H9 (cell line): Measurements from ENCODE around the gene CCDC88C. TPM values are rescaled to one million over a fixed set of nuclear protein-coding genes. Genes with fewer than 3 reads are reported as not detected.
A peak's percentile ranks its signal among the peaks of the same experiment; 100 is the strongest.

Experiments used
- DNase-seq: peaks from one replicate; pipeline ENCODE4 v3.0.0-alpha.2; 2017
- H2AFZ ChIP-seq: one replicate; pipeline ENCODE4 v1.6.1; 2013; ENCODE audit warnings: mild to moderate bottlenecking, low read length, control low read depth, moderate library complexity
- H2AK5ac ChIP-seq: 2 replicates; pipeline ENCODE4 v1.6.1; 2013; ENCODE audit warnings: low read length, control low read depth, mixed read lengths; ENCODE audit not compliant: insufficient read length
- H2BK120ac ChIP-seq: one replicate; pipeline ENCODE4 v1.6.1; 2013; ENCODE audit warnings: low read depth, mild to moderate bottlenecking, low read length, control low read depth, inconsistent platforms; ENCODE audit not compliant: poor library complexity, severe bottlenecking
- H2BK12ac ChIP-seq: 2 replicates; pipeline ENCODE4 v1.6.1; 2013; ENCODE audit warnings: low read length, control low read depth, mixed read lengths, low read depth; ENCODE audit not compliant: insufficient read length
- H2BK15ac ChIP-seq: 2 replicates; pipeline ENCODE4 v1.6.1; 2013; ENCODE audit warnings: low read depth, low read length, control low read depth
- H2BK20ac ChIP-seq: one replicate; pipeline ENCODE4 v1.6.1; 2013; ENCODE audit warnings: low read depth, mild to moderate bottlenecking, low read length, control low read depth, inconsistent platforms; ENCODE audit not compliant: poor library complexity, severe bottlenecking
- H2BK5ac ChIP-seq: 2 replicates; pipeline ENCODE4 v1.6.1; 2013; ENCODE audit warnings: low read length, control low read depth, mixed read lengths; ENCODE audit not compliant: insufficient read length
- H3K14ac ChIP-seq: 2 replicates; pipeline ENCODE4 v1.6.1; 2013; ENCODE audit warnings: low read length, control low read depth; ENCODE audit not compliant: insufficient read depth
- H3K18ac ChIP-seq: 2 replicates; pipeline ENCODE4 v1.6.1; 2013; ENCODE audit warnings: low read depth, mild to moderate bottlenecking, mixed read lengths, low read length, control low read depth; ENCODE audit not compliant: insufficient read length
- H3K23ac ChIP-seq: 2 replicates; pipeline ENCODE4 v1.6.1; 2013; ENCODE audit warnings: low read length, control low read depth, mixed read lengths, low read depth; ENCODE audit not compliant: insufficient read length
- H3K23me2 ChIP-seq: 2 replicates; pipeline ENCODE4 v1.6.1; 2013; ENCODE audit warnings: low read depth, mild to moderate bottlenecking, mixed read lengths, low read length, control low read depth; ENCODE audit not compliant: insufficient read length, poor library complexity, severe bottlenecking
- H3K27ac ChIP-seq: 2 replicates; pipeline ENCODE4 v1.5.1; 2013; ENCODE audit warnings: low read length, control low read depth, mixed read lengths, low read depth; ENCODE audit not compliant: insufficient read length
- H3K27me3 ChIP-seq: 2 replicates; pipeline ENCODE4 v1.6.1; 2013; ENCODE audit warnings: low read length, control low read depth, inconsistent platforms; ENCODE audit not compliant: insufficient read depth
- H3K4ac ChIP-seq: 2 replicates; pipeline ENCODE4 v1.6.1; 2013; ENCODE audit warnings: low read depth, mild to moderate bottlenecking, control low read depth, inconsistent platforms, low read length, moderate library complexity
- H3K4me1 ChIP-seq: 2 replicates; pipeline ENCODE4 v1.6.1; 2013; ENCODE audit warnings: low read length, control low read depth, inconsistent platforms; ENCODE audit not compliant: insufficient read depth
- H3K4me2 ChIP-seq: 2 replicates; pipeline ENCODE4 v1.6.1; 2013; ENCODE audit warnings: low read length, control low read depth, mixed read lengths; ENCODE audit not compliant: insufficient read length, insufficient read depth
- H3K56ac ChIP-seq: 2 replicates; pipeline ENCODE4 v1.6.1; 2013; ENCODE audit warnings: low read depth, mild to moderate bottlenecking, mixed read lengths, low read length, control low read depth; ENCODE audit not compliant: insufficient read length
- H3K79me1 ChIP-seq: 2 replicates; pipeline ENCODE4 v1.6.1; 2013; ENCODE audit warnings: low read depth, mild to moderate bottlenecking, moderate library complexity, low read length, control low read depth, inconsistent platforms; ENCODE audit not compliant: insufficient read depth, poor library complexity, severe bottlenecking
- H3K79me2 ChIP-seq: 2 replicates; pipeline ENCODE4 v1.6.1; 2013; ENCODE audit warnings: low read length, control low read depth, inconsistent platforms; ENCODE audit not compliant: insufficient read depth
- H3K9ac ChIP-seq: 2 replicates; pipeline ENCODE4 v1.6.1; 2013; ENCODE audit warnings: low read length, control low read depth, mixed read lengths; ENCODE audit not compliant: insufficient read length; ENCODE audit errors: extremely low read depth
- H3K9me3 ChIP-seq: one replicate; pipeline ENCODE4 v1.6.1; 2013; ENCODE audit warnings: low read depth, low read length, inconsistent platforms; ENCODE audit not compliant: control insufficient read depth
- H3T11ph ChIP-seq: one replicate; pipeline ENCODE4 v1.6.1; 2013; ENCODE audit warnings: mild to moderate bottlenecking, low read length, control low read depth, inconsistent platforms
- H4K20me1 ChIP-seq: one replicate; pipeline ENCODE4 v1.6.1; 2013; ENCODE audit not compliant: control insufficient read depth, insufficient read length, insufficient read depth
- H4K5ac ChIP-seq: 2 replicates; pipeline ENCODE4 v1.6.1; 2013; ENCODE audit warnings: low read depth, mild to moderate bottlenecking, mixed read lengths, low read length, control low read depth; ENCODE audit not compliant: insufficient read length
- H4K8ac ChIP-seq: replicated peaks from 2 replicates; pipeline ENCODE4 v1.6.1; 2013; ENCODE audit warnings: low read length, control low read depth, mixed read lengths, low read depth; ENCODE audit not compliant: insufficient read length
- H4K91ac ChIP-seq: 2 replicates; pipeline ENCODE4 v1.6.1; 2013; ENCODE audit warnings: low read depth, mild to moderate bottlenecking, moderate library complexity, mixed read lengths, low read length, control low read depth; ENCODE audit not compliant: insufficient read length
- H3K27ac Mint-ChIP-seq, 3 experiments: 2 replicates in 2 of 3; 3 replicates in 1 of 3; pipeline ENCODE4 v1.8.0; 2020 to 2021; ENCODE audit warnings: mixed read lengths in 3 of 3, mild to moderate bottlenecking in 1 of 3, moderate library complexity in 1 of 3
- H3K27me3 Mint-ChIP-seq: 2 replicates; pipeline ENCODE4 v1.8.0; 2021; ENCODE audit warnings: low read depth, mild to moderate bottlenecking, moderate library complexity, mixed read lengths
- H3K36me3 Mint-ChIP-seq, 3 experiments: 2 replicates in 2 of 3; 3 replicates in 1 of 3; pipeline ENCODE4 v1.8.0; 2020 to 2021; ENCODE audit warnings: low read depth in 3 of 3, mixed read lengths in 3 of 3; ENCODE audit not compliant: insufficient read depth in 1 of 3
- H3K4me1 Mint-ChIP-seq, 2 experiments: 2 replicates each; pipeline ENCODE4 v1.8.0; 2020; ENCODE audit warnings: mixed read lengths in 2 of 2
- H3K4me3 Mint-ChIP-seq, 2 experiments: 2 replicates in 1 of 2; 3 replicates in 1 of 2; pipeline ENCODE4 v1.8.0; 2020 to 2021; ENCODE audit warnings: mild to moderate bottlenecking in 2 of 2, mixed read lengths in 2 of 2, moderate library complexity in 1 of 2
- H3K9me3 Mint-ChIP-seq, 2 experiments: 2 replicates in 1 of 2; 3 replicates in 1 of 2; pipeline ENCODE4 v1.8.0; 2020; ENCODE audit warnings: mild to moderate bottlenecking in 2 of 2, mixed read lengths in 2 of 2, moderate library complexity in 1 of 2
- CTCF ChIP-seq: fragments of 200-600 bp; sonication (generic); conservative IDR thresholded peaks from 3 replicates; pipeline ENCODE4 v1.8.0; 2021; ENCODE audit warnings: antibody characterized with exemption, mild to moderate bottlenecking
- WGBS: extraction: QIAGEN DNeasy Blood & Tissue Kit; methylation state at CpG from one replicate; pipeline ENCODE4 v1.1.7; 2013; ENCODE audit warnings: missing lambda C conversion rate, low lambda C conversion rate, mixed read lengths; ENCODE audit not compliant: insufficient read length; ENCODE audit errors: extremely low coverage; 5-methylcytosine and 5-hydroxymethylcytosine counted together
- total RNA-seq: library from RNA; stranded (reverse); gene quantifications from 2 replicates; pipeline ENCODE4 v1.2.1, GENCODE V29; 2021

CCDC88C gene
- total RNA-seq, 1 experiment from 2014 or later: 52.4 TPM

GRCh38 chr14:91405241-91405721, 12.3 kb downstream of the CCDC88C start:
- H3K4me1 Mint-ChIP-seq: peaks cover 29% of the 10 kb centered on the region in 2 experiments
- peak overlapping the region in 2 of 3 experiments; percentile 68 to 90; a peak in 2 of 7 replicates for H3K27ac Mint-ChIP-seq
- no peak for TF ChIP-seq CTCF
- no peak overlapping the region for H4K8ac ChIP-seq
- peaks cover 16% of the 10 kb centered on the region; the same call in 1 of the 2 replicates for H3K79me2 ChIP-seq
- H3K4ac ChIP-seq: no peak overlapping the region
- no peak overlapping the region for H3K4me2 ChIP-seq
- no peak overlapping the region for H4K91ac ChIP-seq
- no peak overlapping the region for H3K14ac ChIP-seq
- H3K9me3 Mint-ChIP-seq: no peaks in the 10 kb centered on the region
- no peak overlapping the region for H3K27ac ChIP-seq
- peaks cover 2% of the 10 kb centered on the region for H3K79me1 ChIP-seq
- H3K9me3 ChIP-seq: no peaks in the 10 kb centered on the region
- peaks cover 4% of the 10 kb centered on the region for H4K20me1 ChIP-seq
- no peak for DNase-seq
- H3K23ac ChIP-seq: no peak overlapping the region
- H3K23me2 ChIP-seq: no peaks in the 10 kb centered on the region
- H2AFZ ChIP-seq: no peak overlapping the region
- no peak overlapping the region for H2AK5ac ChIP-seq
- H2BK15ac ChIP-seq: no peak overlapping the region
- no peaks in the 10 kb centered on the region for H3K27me3 Mint-ChIP-seq
- no peak overlapping the region for H3T11ph ChIP-seq
- H2BK20ac ChIP-seq: no peak overlapping the region
- no peak overlapping the region for H3K4me3 Mint-ChIP-seq
- no peak overlapping the region for H3K56ac ChIP-seq
- H3K18ac ChIP-seq: no peak overlapping the region
- no peak overlapping the region for H2BK120ac ChIP-seq
- no peaks in the 10 kb centered on the region for H3K27me3 ChIP-seq
- no peak overlapping the region for H2BK5ac ChIP-seq
- peaks cover 17 to 44% (median 26%) of the 10 kb centered on the region in 3 experiments for H3K36me3 Mint-ChIP-seq
- no CpG with 5 or more reads among the region's 14 CpGs for WGBS
- peaks cover 1% of the 10 kb centered on the region; the same call in 1 of the 2 replicates for H3K4me1 ChIP-seq
- no peak overlapping the region for H3K9ac ChIP-seq
- no peak overlapping the region for H4K5ac ChIP-seq
- no peak overlapping the region for H2BK12ac ChIP-seq
